ENCODE results near the gene PERM1.
"Not testable (repeated sequence)": the region's sequence is repeated elsewhere in the genome, so short reads cannot be mapped to it uniquely, and the experiment has no call there.

The PERM1 gene

DNA sequence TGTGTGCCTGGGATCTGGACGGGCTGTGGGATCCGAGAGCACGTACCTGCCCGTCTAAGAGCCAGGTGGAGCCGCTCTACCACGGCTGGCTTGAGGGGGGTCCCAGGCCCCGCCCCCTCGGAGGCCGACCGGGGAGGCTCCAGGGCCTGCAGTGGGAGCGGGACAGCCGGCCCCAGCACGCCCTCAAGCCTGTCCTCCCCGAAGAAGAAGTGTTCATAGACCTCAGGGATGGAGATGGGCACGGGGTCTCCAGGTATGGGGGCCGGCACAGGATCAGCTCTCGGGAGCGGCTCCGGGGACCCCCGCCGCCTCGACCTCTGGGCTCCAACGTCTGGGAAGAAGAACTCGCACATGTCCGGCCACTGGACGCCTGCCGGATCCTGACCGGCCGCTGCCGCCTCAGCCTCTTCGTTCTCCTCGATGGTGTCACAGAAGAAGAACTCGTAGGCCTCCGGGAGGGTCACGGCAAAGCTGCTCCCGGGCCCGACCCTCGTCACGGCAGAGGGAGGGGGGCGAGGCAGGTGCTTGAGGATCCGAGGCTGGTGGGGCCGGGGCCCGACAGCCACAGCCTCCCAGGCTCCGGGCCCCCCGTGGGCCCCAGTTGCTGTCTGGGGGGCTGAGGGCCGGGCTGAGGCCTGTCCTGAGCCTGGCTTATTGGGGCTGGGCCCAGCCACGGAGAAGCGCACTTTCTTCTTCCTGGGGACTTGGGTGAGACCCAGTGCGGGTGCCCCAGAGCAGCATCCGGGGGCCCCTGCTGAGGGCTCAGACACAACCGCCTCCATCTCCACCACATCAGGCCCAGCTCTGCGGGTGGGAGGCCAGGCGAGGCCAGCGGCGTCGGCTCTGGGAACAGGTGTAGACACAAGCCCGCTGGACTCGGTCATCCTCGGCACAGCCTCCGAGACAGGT, 2.8 kb downstream of the PERM1 start:
- no peak for DNase-seq (ENCODE audit: low spot score)

DNA sequence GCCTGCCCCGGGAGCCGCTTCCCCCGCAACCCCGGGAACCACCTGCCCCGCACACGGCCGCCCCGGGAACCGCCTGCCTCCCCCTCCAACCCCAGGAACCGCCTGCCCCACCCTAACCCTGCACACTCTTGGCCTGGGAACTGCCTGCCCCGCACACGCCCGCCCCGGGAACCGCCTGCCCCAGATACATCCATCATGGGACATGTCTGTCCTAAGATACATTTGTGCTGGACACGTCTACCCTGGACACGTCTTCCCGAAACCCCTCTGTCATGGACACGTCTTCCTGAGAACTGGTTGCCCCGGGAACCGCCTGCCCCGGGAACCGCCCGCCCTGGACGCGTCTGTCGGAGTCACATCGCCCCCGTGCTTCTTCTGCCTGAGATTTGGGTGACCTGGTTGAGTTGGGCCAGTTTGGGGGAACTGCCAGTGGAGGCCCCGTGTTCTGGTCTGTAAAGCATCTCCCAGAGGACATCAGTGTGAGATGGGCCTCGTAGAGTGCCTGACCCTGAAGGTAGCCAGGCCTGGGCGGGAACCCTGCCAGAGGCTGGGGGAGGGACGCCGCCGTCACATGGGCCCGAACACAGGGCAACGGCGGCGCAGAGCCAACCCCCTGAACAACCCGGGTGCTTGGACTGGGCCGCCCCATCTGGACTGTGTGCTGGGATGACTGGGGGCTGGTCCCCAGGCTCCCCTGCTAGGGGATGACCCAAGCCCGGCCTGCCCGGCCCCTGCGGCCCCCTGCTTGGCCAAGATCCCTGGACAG, 3.6 kb downstream of the PERM1 start:
- no peak for DNase-seq (ENCODE audit: low spot score)

GRCh38 chr1:976791-977190, 5.1 kb downstream of the PERM1 start:
- DNase-seq (ENCODE audit: low spot score), result not testable (repeated sequence)

DNA sequence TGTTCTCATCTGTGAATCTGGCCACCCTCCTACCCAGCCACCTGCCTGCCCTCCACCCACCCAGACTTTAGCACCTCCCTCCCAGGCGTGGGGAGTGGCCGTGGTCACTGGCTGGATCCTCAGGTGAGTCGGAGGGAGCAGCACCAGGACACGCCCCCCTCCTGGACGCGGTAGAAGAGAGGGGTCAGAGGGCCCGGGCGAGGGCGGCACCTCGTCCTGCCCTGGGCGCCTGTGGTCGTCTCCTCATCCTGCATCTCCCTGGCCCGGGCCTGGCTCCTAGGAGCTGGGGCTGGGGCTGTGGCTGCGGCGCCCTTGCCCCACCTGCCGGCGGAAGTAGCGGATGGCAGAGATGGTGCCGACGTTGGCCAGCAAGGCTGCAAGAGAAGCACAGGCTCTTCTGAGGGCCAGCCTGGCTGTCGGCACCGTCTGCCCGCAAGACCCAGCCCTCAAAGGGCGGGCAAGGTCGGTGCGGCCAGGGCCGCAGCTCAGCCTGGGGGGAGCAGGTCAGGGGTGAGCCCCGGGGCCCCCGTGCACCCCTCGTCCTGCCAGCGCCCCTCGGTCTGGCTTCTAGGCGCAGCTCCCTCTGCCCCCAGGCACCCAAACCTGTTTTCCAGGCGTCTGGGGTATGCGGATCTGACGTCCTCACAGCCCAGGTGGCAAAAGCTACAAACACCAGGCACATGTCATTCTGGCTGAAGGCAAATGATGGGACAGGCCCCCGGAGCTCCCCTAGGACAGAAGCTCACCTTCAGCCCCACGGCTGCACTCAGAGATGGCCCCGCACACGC, 5.8 kb downstream of the PERM1 start:
- peak; percentile 7 for DNase-seq (ENCODE audit: low spot score)

DNA sequence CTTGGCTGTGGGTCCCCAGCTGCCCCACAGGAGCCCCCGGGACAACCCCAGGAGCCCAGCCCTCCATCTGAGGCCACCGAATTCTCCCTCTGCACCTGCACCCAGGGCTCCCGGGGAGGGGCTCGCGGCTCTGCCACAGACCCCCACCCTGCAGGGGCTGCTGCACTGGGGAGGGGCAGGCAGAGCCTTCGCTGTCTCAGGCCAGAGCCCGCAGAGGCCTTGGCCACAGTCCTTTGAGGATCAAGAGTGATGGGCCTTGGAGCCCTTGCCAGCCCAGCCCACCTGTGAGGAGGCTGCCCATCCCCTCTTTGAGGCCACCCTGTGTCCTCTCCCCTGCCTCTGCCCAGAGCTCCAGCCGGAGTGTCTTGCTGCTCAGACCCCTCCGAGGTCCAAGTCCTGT, 6.5 kb downstream of the PERM1 start:
- DNase-seq (ENCODE audit: low spot score), result no peak

DNA sequence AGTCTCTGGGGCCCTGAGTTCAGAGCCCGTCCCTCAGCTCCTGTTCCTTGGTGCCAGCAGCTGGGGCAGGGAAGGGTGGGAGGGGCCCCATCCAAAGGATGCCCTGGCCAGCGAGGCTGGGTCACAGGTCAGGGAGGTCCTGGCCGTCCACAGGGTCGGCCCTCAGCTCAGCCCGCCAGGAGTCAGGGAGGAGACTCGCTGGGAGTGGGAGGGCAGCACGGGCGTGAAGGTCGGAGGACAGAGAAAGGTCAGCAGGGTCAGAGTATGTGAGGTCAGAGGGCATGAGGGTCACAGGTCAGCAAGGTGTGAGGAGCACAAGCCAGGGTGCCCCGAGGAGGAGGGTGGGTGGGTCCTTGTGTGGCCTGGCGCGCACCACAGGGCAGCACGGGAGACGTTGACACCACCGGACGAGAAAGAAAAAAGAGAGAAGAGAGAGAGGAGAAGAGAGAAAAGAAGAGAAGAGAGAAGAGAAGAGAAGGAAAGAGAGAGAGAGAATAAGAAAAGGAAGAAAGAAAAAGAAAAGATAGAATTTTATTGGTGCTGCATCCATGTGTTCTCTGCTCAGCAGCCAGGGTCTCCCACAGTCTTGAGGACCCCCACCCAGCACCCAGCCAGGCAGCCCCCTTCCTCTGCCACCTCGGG, 7.1 kb downstream of the PERM1 start:
- DNase-seq (ENCODE audit: low spot score), result no peak

DNA sequence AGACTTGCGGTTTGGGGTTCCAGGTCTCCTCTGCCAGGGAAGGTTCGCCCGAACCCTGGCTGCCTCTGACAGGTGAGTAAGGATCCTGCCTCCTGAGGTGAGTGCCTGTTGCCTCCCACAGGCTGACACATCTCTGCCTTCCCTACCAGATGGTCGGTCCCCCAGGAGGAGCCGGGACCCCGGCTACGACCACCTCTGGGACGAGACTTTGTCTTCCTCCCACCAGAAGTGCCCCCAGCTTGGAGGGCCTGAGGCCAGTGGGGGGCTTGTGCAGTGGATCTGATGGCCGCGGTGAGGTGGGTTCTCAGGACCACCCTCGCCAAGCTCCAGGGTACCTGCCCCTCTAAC, 7.6 kb downstream of the PERM1 start:
- DNase-seq (ENCODE audit: low spot score), result no peak

DNA sequence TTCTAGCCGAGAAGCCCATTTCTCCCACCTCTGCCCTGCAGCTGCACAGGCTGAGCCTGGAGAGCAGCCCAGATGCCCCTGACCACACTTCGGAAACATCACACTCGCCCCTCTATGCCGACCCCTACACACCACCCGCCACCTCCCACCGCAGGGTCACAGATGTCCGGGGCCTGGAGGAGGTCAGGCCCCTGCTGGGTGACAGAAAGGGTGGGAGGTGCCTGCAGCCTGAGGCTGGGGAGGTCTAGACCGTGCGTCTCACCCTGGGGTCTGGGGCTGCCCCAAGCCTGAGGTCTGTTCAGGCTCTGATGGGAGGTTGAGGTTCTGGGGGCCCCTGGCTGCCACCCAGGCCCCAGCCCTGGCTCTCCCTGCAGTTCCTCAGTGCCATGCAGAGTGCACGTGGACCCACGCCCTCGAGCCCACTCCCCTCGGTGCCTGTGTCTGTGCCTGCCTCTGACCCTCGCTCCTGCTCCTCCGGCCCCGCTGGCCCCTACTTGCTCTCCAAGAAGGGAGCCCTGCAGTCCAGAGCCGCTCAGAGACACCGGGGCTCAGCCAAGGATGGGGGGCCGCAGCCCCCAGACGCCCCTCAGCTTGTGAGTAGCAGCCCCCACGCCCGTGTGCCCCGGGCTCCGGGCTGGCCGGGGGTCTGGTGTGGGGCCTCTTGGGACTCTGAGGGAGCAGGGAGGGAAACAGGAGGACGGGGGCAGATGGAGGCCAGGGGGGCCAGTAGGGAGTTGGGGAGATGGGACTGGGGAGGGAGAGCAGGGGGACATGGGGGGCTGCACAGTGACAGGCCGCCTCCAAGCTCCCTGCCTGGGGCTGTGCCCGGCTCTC, 8.2 kb downstream of the PERM1 start:
- DNase-seq (ENCODE audit: low spot score), result no peak

GRCh38 chr1:972726-973458, 9.0 kb downstream of the PERM1 start:
- no peak for DNase-seq (ENCODE audit: low spot score)

DNA sequence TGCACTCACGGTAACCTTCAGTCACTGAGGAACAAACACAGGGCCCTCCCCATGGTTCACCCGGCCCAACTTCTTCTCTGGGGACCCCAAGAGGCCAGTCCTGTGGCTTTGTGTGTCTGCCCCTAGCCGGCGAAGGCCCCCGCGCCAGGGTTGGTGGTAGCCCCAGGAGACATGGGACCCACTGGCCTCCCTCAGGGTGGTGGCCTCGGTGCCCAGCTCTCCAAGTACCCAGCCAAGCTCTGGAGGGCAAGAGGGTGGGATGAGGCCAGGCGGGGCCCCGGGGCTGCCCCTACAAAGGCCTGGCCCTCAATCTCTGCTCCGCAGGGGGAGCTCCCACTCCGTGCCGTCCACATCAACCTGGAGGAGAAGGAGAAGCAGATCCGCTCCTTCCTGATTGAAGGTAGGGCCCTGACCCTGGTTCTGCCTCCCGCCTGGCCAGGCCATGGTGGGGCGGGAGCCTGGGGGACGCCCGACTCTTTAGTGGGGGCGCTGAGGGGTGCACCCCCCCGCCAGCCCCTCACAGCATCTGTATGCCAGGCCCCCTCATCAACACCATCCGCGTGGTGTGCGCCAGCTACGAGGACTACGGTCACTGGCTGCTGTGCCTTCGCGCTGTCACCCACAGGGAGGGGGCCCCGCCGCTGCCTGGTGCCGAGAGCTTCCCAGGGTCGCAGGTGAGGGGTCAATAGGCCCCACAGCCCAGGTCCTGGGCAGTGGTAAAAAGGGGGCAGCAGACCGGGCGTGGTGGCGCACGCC, 10.0 kb downstream of the PERM1 start:
- no peak for DNase-seq (ENCODE audit: low spot score)

GRCh38 chr1:970973-971730, 10.7 kb downstream of the PERM1 start:
- DNase-seq (ENCODE audit: low spot score), result no peak

DNA sequence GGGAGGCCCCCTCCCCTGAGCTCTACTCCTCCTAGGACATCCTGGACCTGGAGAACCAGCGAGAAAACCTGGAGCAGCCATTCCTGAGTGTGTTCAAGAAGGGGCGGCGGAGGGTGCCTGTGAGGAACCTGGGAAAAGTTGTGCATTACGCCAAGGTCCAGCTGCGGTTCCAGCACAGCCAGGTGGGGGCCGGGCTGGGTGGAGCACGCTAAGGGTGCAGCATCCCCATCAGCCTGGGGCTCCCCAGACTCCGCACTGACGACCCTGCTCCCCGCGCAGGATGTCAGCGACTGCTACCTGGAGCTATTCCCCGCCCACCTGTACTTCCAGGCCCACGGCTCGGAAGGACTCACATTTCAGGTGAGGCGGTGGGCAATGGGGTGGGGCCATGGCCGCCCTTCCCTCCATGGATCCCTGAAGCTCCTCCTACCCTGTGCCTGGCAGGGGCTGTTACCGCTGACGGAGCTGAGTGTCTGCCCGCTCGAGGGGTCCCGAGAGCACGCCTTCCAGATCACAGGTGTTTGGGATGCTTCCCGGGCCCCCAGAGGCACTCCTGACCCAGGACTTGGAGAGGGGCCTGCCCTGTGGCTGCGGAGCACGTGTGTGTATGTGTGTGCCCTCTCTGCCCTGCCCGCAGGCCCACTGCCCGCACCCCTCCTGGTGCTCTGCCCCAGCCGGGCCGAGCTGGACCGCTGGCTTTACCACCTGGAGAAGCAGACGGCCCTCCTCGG, 11.5 kb downstream of the PERM1 start:
- DNase-seq (ENCODE audit: low spot score), result no peak

DNA sequence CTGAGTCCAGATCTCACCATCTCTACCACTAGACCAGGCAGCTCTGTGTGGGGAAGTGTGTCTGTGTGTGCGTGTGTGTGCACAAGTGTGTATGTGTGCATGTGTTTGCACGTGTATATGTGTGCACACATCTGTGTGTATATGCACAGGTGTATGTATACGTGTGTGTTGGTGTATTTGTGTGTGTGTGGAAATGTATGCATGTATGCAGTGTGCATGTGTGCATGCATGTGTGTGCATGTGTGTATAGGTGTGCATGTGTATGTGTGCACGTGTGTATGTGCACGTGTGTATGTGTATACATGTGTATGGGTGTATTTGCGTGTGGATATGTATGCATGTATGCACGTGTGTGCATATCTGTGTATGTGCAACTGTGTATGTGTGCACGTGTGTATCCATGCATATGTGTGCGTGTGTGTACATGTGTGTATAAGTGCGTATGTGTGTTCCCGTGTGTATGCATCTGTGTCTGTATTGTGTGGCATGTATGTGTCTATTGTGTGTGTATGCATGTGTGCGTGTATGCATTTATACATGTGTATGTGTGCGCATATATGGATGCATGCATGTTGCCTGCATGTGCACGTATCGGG, 12.5 kb downstream of the PERM1 start:
- no peak for DNase-seq (ENCODE audit: low spot score)

- DNase-seq (ENCODE audit: low spot score), result no peak
These were observed 14.2 kb downstream of the PERM1 start for GRCh38 chr1:967466-968343.

DNA sequence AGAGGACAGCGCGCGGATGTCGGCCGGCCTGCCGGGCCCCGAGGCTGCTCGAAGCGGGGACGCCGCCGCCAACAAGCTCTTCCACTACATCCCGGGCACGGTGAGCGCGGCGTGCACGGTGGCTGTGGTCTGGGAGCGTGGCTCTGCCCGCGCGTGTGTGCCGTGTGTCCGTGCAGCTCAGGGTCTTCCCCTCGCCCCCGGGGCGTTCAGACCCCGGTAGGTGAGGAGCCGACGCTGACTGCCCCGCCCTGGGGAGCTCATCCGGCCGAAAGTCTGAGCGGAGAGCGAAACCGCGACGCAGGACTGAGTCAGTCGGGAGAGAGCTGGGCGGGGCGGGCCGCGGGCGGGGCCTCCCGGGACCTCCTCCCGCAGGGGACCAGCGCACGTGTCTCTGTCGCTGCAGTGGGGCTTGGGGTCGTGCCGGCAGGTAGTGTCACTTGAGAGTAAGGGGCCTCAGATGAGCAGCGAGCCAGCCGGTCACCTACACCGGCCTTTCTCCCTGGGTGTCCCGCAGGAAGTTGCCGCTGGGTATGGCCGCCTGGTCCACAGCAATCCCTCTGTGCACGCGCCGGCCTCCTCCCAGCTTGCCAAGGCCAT, 15.1 kb downstream of the PERM1 start:
- DNase-seq (ENCODE audit: low spot score), result peak; percentile 36

GRCh38 chr1:966135-966703, 15.7 kb downstream of the PERM1 start, which contains the start of gene PLEKHN1:
Gene PLEKHN1, plus strand, starts transcription at chr1:966482. Its CDS starts 50 bp downstream, at chr1:966532.
- no peak for DNase-seq (ENCODE audit: low spot score)

All from hematopoietic multipotent progenitor cell treated with erythropoietin and hydrocortisone succinate and interleukin-3 and kit ligand, for 15 days (in vitro differentiated cells).